Uterus (tissue), 2 donors: ENCODE results near the gene ADGRL4.

ENCODE experiments used
- CTCF ChIP-seq, 4 experiments: fragments of 200-600 bp in 2 of 4; fragments of 450-650 bp in 2 of 4; sonication (generic) in 2 of 4; IDR thresholded peaks; one replicate each; pipeline ENCODE4 v1.5.1; 2016 to 2019; ENCODE audit warnings: antibody characterized with exemption in 4 of 4, mild to moderate bottlenecking in 2 of 4, moderate library complexity in 1 of 4
- POLR2A ChIP-seq, 2 donors: fragments of 450-650 bp; IDR thresholded peaks; one replicate each; pipeline ENCODE4 v1.6.1; 2016; ENCODE audit warnings: antibody characterized with exemption in 2 of 2, mild to moderate bottlenecking in 1 of 2, moderate library complexity in 1 of 2

GRCh38 chr1:78887458-78887857 lies 119.1 kb downstream of the ADGRL4 start:
- TF ChIP-seq CTCF (IDR thresholded peaks at IDR 0.05) (no peak), POLR2A (IDR thresholded peaks at IDR 0.05) (no peak)
